ENCODE results near the gene FDXR. TPM values are rescaled to one million over a fixed set of nuclear protein-coding genes. Genes with fewer than 3 reads are reported as not detected.

FDXR gene
- total and polyA plus RNA-seq, 4 donors: 3.9 to 10.1 (median 4.6) TPM

DNA sequence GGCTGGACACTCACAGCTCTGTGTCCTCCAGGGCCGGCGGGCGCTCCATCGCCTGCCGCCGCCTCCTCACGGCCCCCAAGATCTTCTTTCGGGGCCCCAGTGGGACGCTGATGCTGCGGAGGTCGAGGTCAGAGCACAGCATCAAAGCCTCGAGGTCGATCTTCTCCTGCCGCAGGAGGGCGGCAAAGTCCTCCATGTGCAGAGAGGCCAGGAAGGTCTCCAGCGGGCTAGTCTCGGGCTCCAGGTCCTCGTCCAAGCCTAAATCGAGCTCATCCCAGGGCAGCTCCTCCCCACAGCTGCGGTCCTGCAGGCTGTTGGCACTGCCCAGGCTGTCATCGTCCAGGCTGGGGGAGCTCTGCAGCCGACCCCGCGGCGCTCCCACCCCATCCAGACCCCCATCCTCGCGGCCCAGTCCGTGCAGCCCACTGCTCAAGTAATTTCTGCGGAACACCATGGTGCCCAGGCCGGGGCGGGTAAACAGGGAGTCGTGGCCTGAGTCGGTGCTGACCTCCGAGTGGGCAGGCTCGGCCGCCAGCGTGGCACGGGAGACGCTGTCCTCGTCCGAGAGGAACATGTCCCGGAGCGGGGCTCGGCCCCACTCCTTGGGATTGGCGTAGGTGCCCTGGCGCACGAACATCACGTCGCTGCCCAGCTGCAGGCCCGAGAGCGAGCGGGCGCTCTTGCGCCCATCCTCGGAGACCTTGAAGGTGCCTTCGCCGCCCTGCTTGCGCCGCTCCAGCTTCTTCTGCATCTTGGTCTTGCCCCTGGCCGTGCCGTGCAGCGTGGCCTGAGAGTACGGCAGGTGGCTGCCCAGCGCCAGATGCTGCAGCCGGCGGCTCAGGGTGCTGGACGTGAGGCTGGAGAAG is 46.9 kb upstream of the FDXR start:
- DNase-seq (ENCODE audit: low spot score): no peak
- Histone ChIP-seq H3K27ac (ENCODE audit: low read depth in 1 of 2, low read length in 2 of 2) (no peak overlapping the region), H3K4me3 (ENCODE audit: low read depth in 1 of 3, low read length in 3 of 3) (no peak overlapping the region), H3K9me3 (ENCODE audit: control insufficient read depth in 4 of 4, low read length in 3 of 4) (no peaks in the 10 kb centered on the region), H3K9ac (ENCODE audit: low read depth in 1 of 2, low read length in 2 of 2) (no peak overlapping the region), H3K27me3 (ENCODE audit: control insufficient read depth in 4 of 4, insufficient read depth in 4 of 4, low read length in 3 of 4) (peaks cover 0 to 4% (median 1%) of the 10 kb centered on the region in 4 donors), H3K36me3 (ENCODE audit: control insufficient read depth in 4 of 4, insufficient read depth in 3 of 4, low read depth in 1 of 4, low read length in 3 of 4) (no peaks in the 10 kb centered on the region), H3K4me1 (ENCODE audit: control insufficient read depth in 4 of 4, insufficient read depth in 4 of 4, low read length in 3 of 4) (peaks cover 2 to 8% (median 6%) of the 10 kb centered on the region in 4 donors)
- TF ChIP-seq, protein P1, sequence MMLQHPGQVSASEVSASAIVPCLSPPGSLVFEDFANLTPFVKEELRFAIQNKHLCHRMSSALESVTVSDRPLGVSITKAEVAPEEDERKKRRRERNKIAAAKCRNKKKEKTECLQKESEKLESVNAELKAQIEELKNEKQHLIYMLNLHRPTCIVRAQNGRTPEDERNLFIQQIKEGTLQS (IDR thresholded peaks at IDR 0.05): no peak
- TF ChIP-seq RAD21 (IDR thresholded peaks at IDR 0.05): peak in 1 of 2 donors; percentile 69
- TF ChIP-seq NR2F2 (IDR thresholded peaks at IDR 0.05): no peak
- TF ChIP-seq, protein P2, sequence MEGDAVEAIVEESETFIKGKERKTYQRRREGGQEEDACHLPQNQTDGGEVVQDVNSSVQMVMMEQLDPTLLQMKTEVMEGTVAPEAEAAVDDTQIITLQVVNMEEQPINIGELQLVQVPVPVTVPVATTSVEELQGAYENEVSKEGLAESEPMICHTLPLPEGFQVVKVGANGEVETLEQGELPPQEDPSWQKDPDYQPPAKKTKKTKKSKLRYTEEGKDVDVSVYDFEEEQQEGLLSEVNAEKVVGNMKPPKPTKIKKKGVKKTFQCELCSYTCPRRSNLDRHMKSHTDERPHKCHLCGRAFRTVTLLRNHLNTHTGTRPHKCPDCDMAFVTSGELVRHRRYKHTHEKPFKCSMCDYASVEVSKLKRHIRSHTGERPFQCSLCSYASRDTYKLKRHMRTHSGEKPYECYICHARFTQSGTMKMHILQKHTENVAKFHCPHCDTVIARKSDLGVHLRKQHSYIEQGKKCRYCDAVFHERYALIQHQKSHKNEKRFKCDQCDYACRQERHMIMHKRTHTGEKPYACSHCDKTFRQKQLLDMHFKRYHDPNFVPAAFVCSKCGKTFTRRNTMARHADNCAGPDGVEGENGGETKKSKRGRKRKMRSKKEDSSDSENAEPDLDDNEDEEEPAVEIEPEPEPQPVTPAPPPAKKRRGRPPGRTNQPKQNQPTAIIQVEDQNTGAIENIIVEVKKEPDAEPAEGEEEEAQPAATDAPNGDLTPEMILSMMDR (IDR thresholded peaks at IDR 0.05; ENCODE audit: low read depth, low read length, missing input control): peak; percentile 14
- TF ChIP-seq HNF4A (conservative IDR thresholded peaks at IDR 0.05): no peak
- 63% methylated on average over 67 of the region's 67 CpGs for WGBS

- H3K27me3 ChIP-seq (ENCODE audit: control insufficient read depth in 4 of 4, insufficient read depth in 4 of 4, low read length in 3 of 4): peaks cover 0 to 2% (median 1%) of the 10 kb centered on the region in 4 donors
- WGBS: 89% methylated on average over 5 of the region's 5 CpGs
- no peak for DNase-seq (ENCODE audit: low spot score)
- H3K9me3 ChIP-seq (ENCODE audit: control insufficient read depth in 4 of 4, low read length in 3 of 4): no peaks in the 10 kb centered on the region
- no peaks in the 10 kb centered on the region for H3K36me3 ChIP-seq (ENCODE audit: control insufficient read depth in 4 of 4, insufficient read depth in 3 of 4, low read depth in 1 of 4, low read length in 3 of 4)
- H3K9ac ChIP-seq (ENCODE audit: low read depth in 1 of 2, low read length in 2 of 2): no peak overlapping the region
- peaks cover under 1 to 8% (median 3%) of the 10 kb centered on the region in 4 donors for H3K4me1 ChIP-seq (ENCODE audit: control insufficient read depth in 4 of 4, insufficient read depth in 4 of 4, low read length in 3 of 4)
- H3K27ac ChIP-seq (ENCODE audit: low read depth in 1 of 2, low read length in 2 of 2): no peak overlapping the region
- no peak overlapping the region for H3K4me3 ChIP-seq (ENCODE audit: low read depth in 1 of 3, low read length in 3 of 3)
- TF ChIP-seq RXRA (IDR thresholded peaks at IDR 0.05) (no peak), REST (IDR thresholded peaks at IDR 0.05) (no peak)
Measured at GRCh38 chr17:74918906-74919305, 46.1 kb upstream of the FDXR start.

DNA sequence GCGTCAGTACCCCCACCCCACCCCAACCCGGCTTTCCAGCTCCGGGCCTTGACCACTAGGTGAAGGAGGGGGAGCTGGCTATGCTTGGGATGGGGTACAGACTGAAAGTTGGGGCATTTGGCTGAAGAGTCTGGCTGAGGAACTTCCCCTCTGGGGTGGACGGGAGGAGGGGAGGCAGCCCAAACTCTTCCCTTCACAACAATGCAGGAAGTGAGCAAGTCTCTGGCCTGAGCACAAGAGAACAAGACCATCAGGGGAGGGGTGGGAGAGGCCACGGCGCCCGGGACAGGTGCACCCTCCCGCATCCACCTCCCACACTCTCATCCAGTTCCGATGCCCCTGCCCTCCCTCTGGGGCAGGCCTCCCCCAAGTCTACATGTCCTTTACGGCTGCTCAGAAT is 44.6 kb upstream of the FDXR start:
- H3K4me3 ChIP-seq (ENCODE audit: low read depth in 1 of 3, low read length in 3 of 3): no peak overlapping the region
- no peak overlapping the region for H3K9ac ChIP-seq (ENCODE audit: low read depth in 1 of 2, low read length in 2 of 2)
- H3K36me3 ChIP-seq (ENCODE audit: control insufficient read depth in 4 of 4, insufficient read depth in 3 of 4, low read depth in 1 of 4, low read length in 3 of 4): no peaks in the 10 kb centered on the region
- no peaks in the 10 kb centered on the region for H3K4me1 ChIP-seq (ENCODE audit: control insufficient read depth in 4 of 4, insufficient read depth in 4 of 4, low read length in 3 of 4)
- no peak overlapping the region for H3K27ac ChIP-seq (ENCODE audit: low read depth in 1 of 2, low read length in 2 of 2)
- peaks cover 0 to 2% (median 0%) of the 10 kb centered on the region in 4 donors for H3K27me3 ChIP-seq (ENCODE audit: control insufficient read depth in 4 of 4, insufficient read depth in 4 of 4, low read length in 3 of 4)
- no peak for DNase-seq (ENCODE audit: low spot score)
- WGBS: 67% methylated on average over 10 of the region's 10 CpGs
- no peaks in the 10 kb centered on the region for H3K9me3 ChIP-seq (ENCODE audit: control insufficient read depth in 4 of 4, low read length in 3 of 4)
- TF ChIP-seq ZBTB33 (IDR thresholded peaks at IDR 0.05) (no peak), TAF1 (conservative IDR thresholded peaks at IDR 0.05) (no peak), NR2F2 (IDR thresholded peaks at IDR 0.05) (no peak), REST (IDR thresholded peaks at IDR 0.05) (no peak), HNF4G (IDR thresholded peaks at IDR 0.05) (no peak), SP1 (IDR thresholded peaks at IDR 0.05) (no peak), GABPA (IDR thresholded peaks at IDR 0.05 in 1 of 2, conservative IDR thresholded peaks at IDR 0.05 in 1 of 2) (no peak), RXRA (IDR thresholded peaks at IDR 0.05) (no peak)

Measured in liver (tissue), 9 donors.